ENCODE results near the gene ZC3H7A.

Gene ZC3H7A

GRCh38 chr16:11768849-11769248 is 28.2 kb downstream of the ZC3H7A start:
- DNase-seq: no peak

GRCh38 chr16:11762431-11762830 is 34.6 kb downstream of the ZC3H7A start:
- no peak for DNase-seq

- DNase-seq: no peak
These were observed 37.1 kb downstream of the ZC3H7A start for GRCh38 chr16:11759997-11760396.

GRCh38 chr16:11759163-11759834 is 37.8 kb downstream of the ZC3H7A start:
- DNase-seq: no peak

GRCh38 chr16:11757671-11758545 is 39.1 kb downstream of the ZC3H7A start:
- DNase-seq: no peak

- no peak for DNase-seq
These were observed 40.8 kb downstream of the ZC3H7A start for GRCh38 chr16:11756248-11756647.

- DNase-seq: no peak
These were observed 41.9 kb downstream of the ZC3H7A start for GRCh38 chr16:11755022-11755760.

GRCh38 chr16:11752856-11753255 is 44.2 kb downstream of the ZC3H7A start:
- peak; percentile 62 for DNase-seq

GRCh38 chr16:11750056-11750455 is 47.0 kb downstream of the ZC3H7A start:
- DNase-seq: no peak

- DNase-seq: no peak
These were observed 48.4 kb downstream of the ZC3H7A start for GRCh38 chr16:11748404-11749254.

GRCh38 chr16:11747949-11748403 is 49.1 kb downstream of the ZC3H7A start:
- DNase-seq: no peak

- no peak for DNase-seq
These were observed 53.0 kb downstream of the ZC3H7A start for GRCh38 chr16:11744075-11744470.

- peak; percentile 28 for DNase-seq
These were observed 53.6 kb downstream of the ZC3H7A start for GRCh38 chr16:11743308-11744074.

- DNase-seq: peak; percentile 82
These were observed 54.3 kb downstream of the ZC3H7A start, which contains the start of gene TXNDC11 for GRCh38 chr16:11742536-11743307. Gene TXNDC11 (minus strand): TSS chr16:11742857. CDS start chr16:11742730, 127 bp downstream.

- DNase-seq: no peak
These were observed 54.9 kb downstream of the ZC3H7A start for GRCh38 chr16:11742093-11742535.

- no peak for DNase-seq
These were observed 56.5 kb downstream of the ZC3H7A start for GRCh38 chr16:11740567-11740966.

- no peak for DNase-seq
These were observed 58.1 kb downstream of the ZC3H7A start for GRCh38 chr16:11738742-11739544.

GRCh38 chr16:11737713-11738112 is 59.3 kb downstream of the ZC3H7A start:
- DNase-seq: no peak

- no peak for DNase-seq
These were observed 60.2 kb downstream of the ZC3H7A start for GRCh38 chr16:11736903-11737302.

- DNase-seq: no peak
These were observed 61.3 kb downstream of the ZC3H7A start for GRCh38 chr16:11735787-11736186.
